ENCODE data around the gene PARD6G.

The PARD6G gene

GRCh38 chr18:80191907-80192652, 55.2 kb downstream of the PARD6G start:
- in situ Hi-C loops (cut with MboI; ENCODE audit: low sequenced_read_pairs), result no loop called here

- in situ Hi-C loops (cut with MboI; ENCODE audit: low sequenced_read_pairs), result no loop called here
Observed at GRCh38 chr18:80191264-80191663, 56.0 kb downstream of the PARD6G start.

- in situ Hi-C loops (cut with MboI; ENCODE audit: low sequenced_read_pairs), result no loop called here
Observed at GRCh38 chr18:80190311-80190710, 57.0 kb downstream of the PARD6G start.

DNA sequence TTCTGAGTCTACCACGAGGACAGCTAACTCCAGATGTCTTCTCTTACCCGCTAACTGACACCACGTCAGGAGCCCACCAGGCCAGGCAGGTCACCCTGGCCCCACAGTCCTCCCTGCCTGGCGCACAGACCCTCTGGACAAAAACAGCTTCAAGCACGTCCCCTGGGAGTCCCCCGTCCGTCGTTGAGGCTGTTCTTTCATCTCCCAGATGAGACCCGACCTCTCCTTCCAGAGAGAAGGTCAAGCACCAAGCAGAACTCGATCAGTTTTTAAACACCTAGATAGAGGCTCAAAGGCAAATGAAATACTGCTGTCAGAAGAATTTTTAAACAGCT, 57.8 kb downstream of the PARD6G start:
- in situ Hi-C loops (cut with MboI; ENCODE audit: low sequenced_read_pairs), result no loop called here

GRCh38 chr18:80188643-80189530, 58.4 kb downstream of the PARD6G start:
- in situ Hi-C loops (cut with MboI; ENCODE audit: low sequenced_read_pairs), result no loop called here

- in situ Hi-C loops (cut with MboI; ENCODE audit: low sequenced_read_pairs), result no loop called here
Observed at GRCh38 chr18:80187956-80188642, 59.2 kb downstream of the PARD6G start.

DNA sequence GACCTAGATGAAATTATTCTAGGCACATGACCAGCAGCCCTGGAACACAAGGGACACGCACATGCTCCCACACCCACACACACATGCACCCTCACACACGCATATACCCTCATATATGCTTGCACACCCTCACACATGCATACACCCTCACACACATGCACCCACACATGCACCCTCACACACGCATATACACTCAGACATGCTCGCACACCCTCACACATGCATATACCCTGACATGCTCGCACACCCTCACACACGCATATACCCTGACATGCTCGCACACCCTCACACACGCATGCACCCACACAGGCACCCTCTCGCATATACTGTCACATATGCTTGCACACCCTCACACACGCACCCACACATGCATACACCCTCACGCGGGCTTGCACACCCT, 61.8 kb downstream of the PARD6G start:
- in situ Hi-C loops (cut with MboI; ENCODE audit: low sequenced_read_pairs), result no loop called here

DNA sequence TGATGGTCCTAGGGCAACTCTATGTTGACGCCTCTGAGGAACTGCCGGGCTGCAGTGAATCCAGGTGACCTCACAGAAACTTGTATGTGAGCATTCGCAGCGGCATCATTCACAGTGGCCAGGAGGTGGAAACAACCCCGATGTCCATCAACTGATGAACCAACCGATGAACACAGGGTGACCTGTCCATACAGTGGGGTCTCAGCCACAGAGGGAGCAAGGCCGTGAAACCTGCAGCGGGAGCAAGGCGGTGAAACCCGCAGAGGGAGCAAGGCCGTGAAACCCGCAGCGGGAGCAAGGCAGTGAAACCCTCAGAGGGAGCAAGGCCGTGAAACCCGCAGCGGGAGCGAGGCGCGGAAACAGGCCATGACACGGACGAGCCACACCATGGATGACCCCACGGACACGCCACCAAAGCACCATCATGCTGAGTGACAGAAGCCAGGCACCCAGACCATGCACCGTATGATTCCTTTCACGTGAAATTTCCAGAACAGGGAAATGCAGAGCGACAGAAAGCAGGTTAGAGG, 63.0 kb downstream of the PARD6G start:
- in situ Hi-C loops (cut with MboI; ENCODE audit: low sequenced_read_pairs), result no loop called here

GRCh38 chr18:80183273-80184050, 63.9 kb downstream of the PARD6G start:
- in situ Hi-C loops (cut with MboI; ENCODE audit: low sequenced_read_pairs), result no loop called here

DNA sequence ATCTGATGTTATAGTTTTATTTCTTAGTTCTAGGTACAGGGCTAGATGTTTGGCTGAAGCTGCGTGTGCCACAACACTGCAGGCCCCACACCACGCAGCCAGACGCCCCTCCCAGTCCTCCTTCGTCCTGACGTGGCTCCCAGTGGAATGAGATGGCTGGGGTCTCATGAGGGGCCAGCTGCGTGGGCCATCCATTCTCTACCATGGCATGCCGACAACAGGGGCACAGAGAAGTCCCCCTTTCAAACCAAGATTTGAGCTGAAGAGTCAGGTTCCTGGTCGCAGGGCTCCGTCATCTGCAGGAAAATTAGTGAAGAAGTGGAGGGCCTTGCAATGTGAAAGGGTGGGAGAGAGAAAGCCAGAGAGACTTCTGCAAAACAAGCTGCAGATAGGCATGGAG, 64.5 kb downstream of the PARD6G start:
- in situ Hi-C loops (cut with MboI; ENCODE audit: low sequenced_read_pairs), result no loop called here

DNA sequence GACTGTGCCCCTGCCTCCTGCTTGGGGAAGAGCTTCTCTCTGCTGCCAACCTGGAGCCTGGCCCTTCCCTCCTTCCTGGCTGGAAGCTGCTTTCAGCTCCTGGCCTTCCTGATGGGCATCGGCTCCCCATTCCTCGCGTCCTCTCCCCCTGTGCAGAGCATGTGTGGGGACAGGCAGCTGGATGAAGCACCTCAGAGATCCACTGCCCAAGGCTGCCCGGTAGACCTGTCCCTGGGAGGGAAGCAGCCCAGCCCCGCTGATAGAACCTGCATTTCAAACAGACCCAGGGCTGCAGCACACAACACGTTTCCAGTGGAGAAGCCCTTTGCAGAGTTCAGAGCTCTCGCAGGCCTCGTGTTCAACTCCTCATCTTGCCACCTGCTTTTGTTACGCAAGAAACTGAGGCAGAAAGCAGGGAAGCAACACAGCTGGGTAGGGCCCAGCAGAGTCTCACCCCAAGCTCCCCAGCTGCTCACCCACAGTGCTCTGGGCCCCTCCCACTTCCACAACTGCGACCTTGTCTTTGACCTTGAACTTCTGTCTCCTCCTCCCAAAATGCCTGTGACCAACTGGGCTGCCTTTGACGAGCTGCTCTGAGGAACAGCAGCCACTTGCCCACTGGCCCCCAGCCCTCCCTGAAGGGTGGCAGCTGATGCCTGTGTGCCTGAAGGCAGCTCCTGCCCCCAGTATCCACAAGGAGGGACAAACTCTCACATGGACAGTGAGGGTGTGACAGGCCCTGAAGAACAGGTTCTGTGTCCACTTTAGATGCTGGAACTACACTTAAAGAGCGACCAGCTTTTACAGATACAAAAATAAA, 65.5 kb downstream of the PARD6G start:
- in situ Hi-C loops (cut with MboI; ENCODE audit: low sequenced_read_pairs), result no loop called here

DNA sequence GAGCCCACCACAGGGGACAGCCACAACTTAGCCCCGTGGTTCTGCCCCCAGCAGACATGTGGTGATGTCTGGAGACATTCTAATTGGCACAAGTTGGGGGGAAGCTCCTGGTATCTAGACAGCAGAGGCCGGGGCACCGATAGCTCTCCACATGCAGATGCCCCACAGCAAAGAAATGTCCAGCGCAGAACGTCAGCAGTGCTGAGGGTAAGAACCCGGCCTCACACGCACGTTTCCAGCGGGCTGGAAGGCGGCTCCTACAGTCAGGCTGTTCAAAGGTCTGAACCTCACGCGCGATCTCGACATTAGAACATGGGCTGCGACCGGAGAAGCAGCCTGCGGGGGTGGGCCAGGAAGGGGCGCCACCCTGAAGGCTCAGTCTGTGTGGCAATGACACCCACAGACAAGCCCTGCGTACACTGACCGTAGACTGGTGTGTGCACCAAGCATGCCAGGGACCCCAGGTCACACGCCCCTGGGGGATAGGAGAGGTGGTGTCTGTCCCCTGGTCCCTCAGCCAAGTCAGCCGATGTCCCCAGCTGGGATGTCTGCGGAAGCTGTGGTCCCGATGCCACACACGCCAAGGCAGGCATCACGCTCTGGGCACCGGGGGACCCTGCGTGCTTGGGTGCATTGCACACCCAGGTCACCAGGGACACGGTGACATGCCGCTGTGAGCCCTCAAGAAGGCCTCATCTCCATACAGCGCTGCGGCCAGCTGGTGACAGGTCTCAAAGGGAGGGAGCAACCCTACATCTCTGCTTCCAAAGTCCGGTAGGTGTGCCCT, 66.3 kb downstream of the PARD6G start:
- in situ Hi-C loops (cut with MboI; ENCODE audit: low sequenced_read_pairs), result no loop called here

DNA sequence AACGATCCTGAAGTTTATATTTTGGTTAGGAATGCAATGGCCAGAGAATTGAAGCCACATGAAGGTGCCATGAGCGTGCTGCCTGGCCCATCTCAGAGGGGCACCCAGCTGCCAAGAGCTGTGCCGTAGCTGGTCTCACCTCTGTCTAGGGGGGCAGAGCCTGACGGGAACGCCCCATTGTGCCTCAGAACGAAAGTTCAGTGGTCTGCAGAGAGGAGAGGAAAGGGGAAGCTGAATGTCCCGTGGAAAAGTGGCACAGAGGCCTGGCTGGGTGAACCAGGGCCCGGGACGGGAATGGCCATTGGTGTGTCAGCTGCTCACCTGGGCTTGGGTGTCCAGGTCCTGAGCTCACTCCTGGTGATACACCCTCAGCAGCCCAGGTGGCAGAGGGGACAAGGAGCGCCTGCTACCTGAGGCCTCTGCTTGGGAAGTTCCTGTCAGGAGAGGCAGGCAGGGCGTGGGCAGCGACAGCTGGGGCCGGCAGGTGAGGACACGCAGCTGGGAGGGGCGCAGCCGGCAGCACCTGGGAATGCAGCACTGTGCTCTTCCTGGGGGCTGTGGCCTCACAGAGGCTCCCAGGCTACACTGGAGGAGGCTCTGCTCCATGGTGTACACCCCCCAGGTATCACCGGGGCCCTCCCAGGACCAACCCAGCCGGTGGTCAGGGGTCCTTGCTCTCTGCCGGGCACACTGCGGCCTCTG, 67.3 kb downstream of the PARD6G start:
- in situ Hi-C loops (cut with MboI; ENCODE audit: low sequenced_read_pairs), result no loop called here

DNA sequence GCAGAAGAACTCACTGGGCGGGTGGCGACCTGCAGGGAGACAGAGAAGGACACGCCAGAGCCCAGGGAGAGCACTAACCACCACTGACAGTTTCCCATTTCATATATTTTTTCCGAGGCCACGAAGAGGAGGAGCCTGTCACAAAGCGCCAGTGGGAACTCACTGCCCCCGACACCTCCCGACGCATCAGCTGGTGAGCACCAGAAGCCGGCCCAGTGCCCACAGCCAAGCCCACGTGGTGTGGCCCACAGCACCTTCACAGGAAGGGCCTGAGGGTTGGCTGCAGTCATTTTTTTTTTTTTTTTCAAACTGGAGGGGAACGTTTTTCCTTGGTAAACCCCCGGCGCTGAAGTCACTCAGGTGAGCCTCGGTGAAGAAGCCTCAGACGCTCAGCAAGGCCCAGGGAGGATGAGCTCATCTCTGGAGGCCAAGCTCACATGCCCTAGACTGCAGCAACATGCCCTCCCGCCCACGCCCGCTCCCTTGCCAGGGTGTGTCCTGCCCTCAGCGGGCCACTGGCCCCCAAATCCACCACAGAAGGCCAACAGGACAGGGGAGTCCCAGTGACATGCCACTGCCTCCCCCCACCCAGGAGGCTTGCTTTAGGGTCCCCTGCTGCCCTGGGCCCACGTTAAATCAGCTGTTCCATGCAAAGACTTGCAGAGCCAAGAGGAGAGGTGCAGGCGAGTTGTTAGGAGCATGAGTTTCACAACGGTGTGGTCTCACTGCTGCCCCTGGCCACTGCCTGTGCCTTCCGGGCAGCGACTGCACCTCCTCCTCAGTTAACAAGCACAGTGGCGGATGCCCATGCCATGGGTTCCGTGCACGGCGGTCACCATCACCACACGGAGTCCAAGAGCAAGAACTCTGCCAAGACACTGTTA, 68.1 kb downstream of the PARD6G start:
- in situ Hi-C loops (cut with MboI; ENCODE audit: low sequenced_read_pairs), result no loop called here

DNA sequence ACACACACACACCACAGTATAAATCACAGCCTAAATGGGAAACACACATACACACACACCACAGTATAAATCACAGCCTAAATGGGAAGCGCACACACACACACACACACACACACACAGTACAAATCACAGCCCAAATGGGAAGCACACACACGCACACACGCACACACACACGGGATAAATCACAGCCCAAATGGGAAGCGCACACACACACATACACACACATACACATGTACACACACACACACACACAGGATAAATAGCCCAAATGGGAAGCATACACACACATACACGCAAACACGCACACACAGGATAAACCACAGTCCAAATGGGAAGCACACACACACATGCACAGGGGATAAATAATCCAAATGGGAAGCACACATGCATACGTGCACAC, 70.2 kb downstream of the PARD6G start:
- in situ Hi-C loops (cut with MboI; ENCODE audit: low sequenced_read_pairs), result no loop called here

- in situ Hi-C loops (cut with MboI; ENCODE audit: low sequenced_read_pairs), result no loop called here
Observed at GRCh38 chr18:80176334-80177073, 70.8 kb downstream of the PARD6G start.
